SIG-M5 (cell line): ENCODE measurements around the gene ALKBH4.
"Not testable (repeated sequence)": the region's sequence is repeated elsewhere in the genome, so short reads cannot be mapped to it uniquely, and the experiment has no call there.

Experiments used
- DNase-seq: peaks from one replicate; lab custom pipeline; 2025; lab: John Stamatoyannopoulos, UW

The ALKBH4 gene

GRCh38 chr7:102455596-102455995 lies 9.1 kb downstream of the ALKBH4 start:
- no peak for DNase-seq

DNA sequence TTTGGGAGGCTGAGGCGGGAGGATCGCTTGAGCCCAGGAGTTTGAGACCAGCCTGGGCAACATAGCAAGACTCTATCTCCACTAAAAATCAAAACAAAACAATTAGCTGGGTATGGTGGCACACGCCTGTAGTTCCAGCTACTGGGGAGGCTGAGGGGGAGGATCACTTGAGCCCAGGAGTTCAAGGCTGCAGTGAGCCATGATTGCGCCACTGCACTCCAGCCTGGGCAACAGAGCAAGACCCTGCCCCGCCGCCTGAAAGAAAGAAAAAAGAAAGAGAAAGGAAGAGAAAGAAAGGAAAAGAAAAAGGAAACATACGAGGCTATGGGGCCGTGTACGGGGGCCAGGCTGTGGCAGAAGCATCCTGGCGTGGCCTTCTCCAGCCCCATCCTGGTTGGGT lies 9.7 kb downstream of the ALKBH4 start:
- DNase-seq, result not testable (repeated sequence)

- no peak for DNase-seq
These were observed 10.2 kb downstream of the ALKBH4 start for GRCh38 chr7:102454468-102454867.

DNA sequence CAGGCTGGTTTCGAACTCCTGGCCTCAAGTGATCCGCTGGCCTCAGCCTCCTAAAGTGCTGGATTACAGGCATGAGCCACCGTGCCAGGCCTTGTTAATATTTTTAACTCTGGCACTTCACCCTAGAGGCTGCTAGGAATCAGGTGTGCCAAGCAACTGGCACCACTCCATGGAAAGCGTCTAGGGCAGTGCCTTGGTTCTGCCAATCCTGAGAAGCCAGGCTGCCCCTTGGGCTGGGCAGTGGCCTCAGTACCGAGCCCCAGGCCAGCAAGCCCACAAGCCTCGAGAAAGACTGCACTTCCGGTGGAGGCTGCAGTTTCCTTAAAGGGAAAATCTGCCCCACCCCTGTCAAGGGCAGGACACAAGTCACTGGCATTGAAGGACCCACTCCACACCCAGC lies 11.3 kb downstream of the ALKBH4 start:
- DNase-seq, result no peak

- DNase-seq, result no peak
These were observed 12.2 kb downstream of the ALKBH4 start for GRCh38 chr7:102452451-102452850.

GRCh38 chr7:102451371-102452054 lies 13.2 kb downstream of the ALKBH4 start:
- DNase-seq, result no peak

DNA sequence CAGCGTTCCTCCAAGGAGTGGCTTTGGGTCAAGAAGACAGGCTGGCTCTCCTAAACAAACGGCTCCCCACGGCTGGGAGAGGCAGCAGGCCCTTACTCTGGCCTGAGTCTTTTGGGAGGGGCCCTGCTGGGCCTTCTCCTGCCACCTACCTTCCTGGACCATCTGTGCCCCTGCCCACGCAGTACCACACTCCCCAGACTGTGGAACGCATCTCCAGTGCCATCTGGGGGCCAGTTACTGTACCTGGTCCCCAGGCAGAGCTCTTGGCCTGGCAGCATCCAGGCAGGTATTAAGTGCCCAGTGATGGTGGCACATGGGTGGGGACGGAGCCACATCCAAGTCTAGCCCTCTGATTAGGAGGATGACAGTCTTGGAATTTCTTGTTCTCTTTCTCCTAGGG lies 14.4 kb downstream of the ALKBH4 start:
- DNase-seq, result no peak

DNA sequence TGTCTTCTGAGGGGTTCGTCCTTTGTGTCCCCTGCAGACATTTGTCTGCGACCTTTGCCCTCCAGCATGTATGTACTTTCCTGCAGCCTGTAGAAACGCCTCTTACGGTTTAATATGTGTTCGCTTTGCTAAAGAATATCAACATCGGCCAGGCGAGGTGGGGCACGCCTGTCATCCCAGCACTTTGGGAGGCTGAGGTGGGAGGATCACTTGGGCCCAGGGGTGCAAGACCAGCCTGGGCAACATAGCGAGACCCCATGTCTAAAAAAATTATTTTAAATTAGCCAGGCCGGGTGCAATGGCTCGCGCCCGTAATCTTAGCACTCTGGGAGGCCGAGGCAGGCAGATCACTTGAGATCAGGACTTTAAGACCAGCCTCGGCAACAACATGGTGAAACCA lies 15.5 kb downstream of the ALKBH4 start:
- no peak for DNase-seq

- no peak for DNase-seq
These were observed 17.4 kb downstream of the ALKBH4 start for GRCh38 chr7:102447311-102447710.

- no peak for DNase-seq
These were observed 18.1 kb downstream of the ALKBH4 start for GRCh38 chr7:102446387-102447156.

DNA sequence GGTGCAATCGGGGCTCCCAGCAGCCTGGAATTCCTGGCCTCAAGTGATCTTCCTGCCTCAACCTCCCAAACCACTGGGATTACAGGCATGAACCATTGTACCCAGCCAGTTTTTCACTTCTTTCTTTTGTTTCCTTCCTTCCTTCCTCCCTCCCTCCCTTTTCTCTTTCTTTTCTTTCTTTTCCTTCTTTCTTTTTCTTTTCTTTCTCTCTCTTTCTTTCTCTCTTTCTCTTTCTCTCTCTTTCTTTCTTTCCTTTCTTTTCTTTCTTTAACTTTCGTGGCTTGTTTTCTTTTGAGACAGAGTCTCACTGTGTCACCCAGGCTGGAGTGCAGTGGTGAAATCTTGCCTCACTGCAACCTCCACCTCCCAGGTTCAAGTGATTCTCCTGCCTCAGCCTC lies 19.0 kb downstream of the ALKBH4 start:
- DNase-seq, result no peak

- no peak for DNase-seq
These were observed 19.5 kb downstream of the ALKBH4 start for GRCh38 chr7:102444961-102445673.

GRCh38 chr7:102439963-102440795 lies 24.5 kb downstream of the ALKBH4 start:
- no peak for DNase-seq

GRCh38 chr7:102436118-102436517 lies 28.5 kb downstream of the ALKBH4 start:
- no peak for DNase-seq

DNA sequence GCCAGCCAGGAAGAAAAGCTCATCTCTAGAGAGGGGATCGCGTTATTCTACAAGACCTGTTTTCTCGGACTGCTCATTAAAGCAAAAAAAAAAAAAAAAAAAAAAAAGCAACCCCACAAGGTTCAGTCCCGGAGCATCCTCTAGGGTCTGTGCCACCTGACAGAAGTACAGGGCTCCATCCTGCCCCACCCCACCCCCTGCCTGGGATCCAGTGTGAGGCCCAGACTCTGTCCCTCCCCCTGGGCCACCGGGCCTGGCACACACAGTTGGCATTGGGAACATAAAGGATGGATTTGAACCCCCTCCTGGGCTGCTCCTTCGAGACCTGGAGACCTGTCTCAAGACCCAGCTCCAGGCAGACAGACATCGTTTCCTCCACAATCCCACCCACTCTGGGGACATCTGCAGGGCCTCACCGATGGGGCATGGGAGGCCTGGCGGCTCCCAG lies 30.6 kb downstream of the ALKBH4 start:
- no peak for DNase-seq

- no peak for DNase-seq
These were observed 31.2 kb downstream of the ALKBH4 start, which contains the start of gene ORAI2 for GRCh38 chr7:102433219-102434038. ORAI2 (plus strand) TSS chr7:102433575; CDS start chr7:102438957, 5,382 bp downstream.

- DNase-seq, result no peak
These were observed 32.0 kb downstream of the ALKBH4 start for GRCh38 chr7:102432442-102433218.

- no peak for DNase-seq
These were observed 32.9 kb downstream of the ALKBH4 start for GRCh38 chr7:102431617-102432298.

DNA sequence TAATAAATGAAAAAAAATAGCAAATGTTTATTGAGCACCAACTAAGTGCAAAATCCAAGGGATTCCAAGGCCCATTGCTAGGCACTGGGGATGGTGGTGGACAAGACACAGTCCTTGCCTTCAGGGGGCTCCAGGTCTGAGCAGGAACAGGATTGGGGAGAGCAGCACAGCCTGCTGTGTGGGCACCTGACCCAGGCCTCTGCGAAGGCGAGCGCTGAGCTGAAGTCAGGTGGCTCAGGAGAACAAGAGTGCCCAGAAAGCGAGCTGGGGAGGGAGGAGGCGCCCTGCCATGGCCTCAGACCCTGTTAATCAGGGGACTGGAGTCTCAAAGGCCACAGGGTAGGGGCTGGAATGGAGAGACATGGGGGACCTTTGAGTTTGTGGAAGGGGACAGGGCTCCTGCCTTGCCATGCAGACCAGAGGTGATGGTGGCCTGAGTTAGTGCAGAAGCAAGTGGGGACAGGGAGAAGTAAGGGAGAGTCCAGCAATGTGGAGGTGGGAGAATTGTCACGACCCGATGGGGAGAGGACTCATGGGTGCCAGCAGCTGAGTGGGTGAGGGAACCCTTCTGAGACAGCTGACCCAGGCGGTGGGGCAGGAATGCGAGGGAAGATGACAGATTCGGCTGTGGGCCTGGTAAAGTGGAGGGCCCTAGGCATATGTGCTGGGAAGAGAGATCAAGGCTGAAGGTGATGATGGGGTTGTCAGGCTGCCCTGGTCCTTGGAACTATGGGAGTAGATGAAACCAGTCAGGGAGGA lies 35.3 kb downstream of the ALKBH4 start:
- no peak for DNase-seq
